Smooth muscle cell (in vitro differentiated cells): Measurements from ENCODE around the gene PDE4B. TPM values are rescaled to one million over a fixed set of nuclear protein-coding genes. Genes with fewer than 3 reads are reported as not detected.

Source experiments
- DNase-seq: peaks from one replicate; lab custom pipeline; 2025; ENCODE audit not compliant: unreplicated experiment; lab: John Stamatoyannopoulos, UW
- H2AFZ ChIP-seq: fragments of 200-600 bp; sonication (generic); 2 replicates; pipeline ENCODE4 v1.6.0; 2016; ENCODE audit warnings: antibody characterized with exemption, low read depth, mild to moderate bottlenecking
- H3F3A ChIP-seq: fragments of 200-600 bp; sonication (generic); 2 replicates; pipeline ENCODE4 v1.6.0; 2017; ENCODE audit warnings: antibody characterized with exemption, low read depth
- H3K27ac ChIP-seq: fragments of 200-600 bp; sonication (generic); 2 replicates; pipeline ENCODE4 v1.5.1; 2016; ENCODE audit warnings: low read depth, mild to moderate bottlenecking
- H3K27me3 ChIP-seq: fragments of 200-600 bp; sonication (generic); 2 replicates; pipeline ENCODE4 v1.6.1; 2016; ENCODE audit warnings: low read depth, mild to moderate bottlenecking
- H3K36me3 ChIP-seq: fragments of 200-600 bp; sonication (generic); 2 replicates; pipeline ENCODE4 v1.5.1; 2016; ENCODE audit warnings: low read depth
- H3K4me1 ChIP-seq: fragments of 200-600 bp; sonication (generic); 2 replicates; pipeline ENCODE4 v1.5.1; 2016; ENCODE audit warnings: low read depth
- H3K4me2 ChIP-seq: fragments of 200-600 bp; sonication (generic); 2 replicates; pipeline ENCODE4 v1.6.0; 2016; ENCODE audit warnings: mild to moderate bottlenecking
- H3K4me3 ChIP-seq: fragments of 200-600 bp; sonication (generic); 2 replicates; pipeline ENCODE4 v1.5.1; 2016; ENCODE audit warnings: mild to moderate bottlenecking
- H3K79me2 ChIP-seq: fragments of 200-600 bp; sonication (generic); 2 replicates; pipeline ENCODE4 v1.6.0; 2016; ENCODE audit warnings: low read depth, mild to moderate bottlenecking
- H3K9ac ChIP-seq: fragments of 200-600 bp; sonication (generic); 2 replicates; pipeline ENCODE4 v1.6.0; 2016; ENCODE audit warnings: low read depth
- H3K9me3 ChIP-seq: fragments of 200-600 bp; sonication (generic); replicated peaks from 2 replicates; pipeline ENCODE4 v1.5.1; 2016; ENCODE audit warnings: low read depth
- H4K20me1 ChIP-seq: fragments of 200-600 bp; sonication (generic); 2 replicates; pipeline ENCODE4 v1.6.0; 2016; ENCODE audit warnings: low read depth
- CTCF ChIP-seq: fragments of 200-600 bp; sonication (generic); IDR thresholded peaks from 2 replicates; pipeline ENCODE4 v1.5.1; 2017; ENCODE audit warnings: borderline replicate concordance, mild to moderate bottlenecking, antibody characterized with exemption; ENCODE audit not compliant: insufficient read depth, poor library complexity, severe bottlenecking
- WGBS: methylation state at CpG from one replicate; pipeline ENCODE4 v1.1.7; 2016; ENCODE audit warnings: low lambda C conversion rate; 5-methylcytosine and 5-hydroxymethylcytosine counted together
- polyA plus RNA-seq: library from polyadenylated mRNA; unstranded; fragments of >200 nt; fragmentation: Nextera tagmentation; extraction: Ambion mirVana; gene quantifications from 2 replicates; pipeline ENCODE4 v1.2.1, GENCODE V29; 2016
- total RNA-seq: library from RNA; depleted of rRNA; stranded (reverse); fragments of >200 nt; gene quantifications from 2 replicates; pipeline ENCODE4 v1.2.3, GENCODE V29; 2014

The PDE4B gene
- total and polyA plus RNA-seq, 2 experiments from 2014 or later: 18.5 to 24.8 TPM

- H3K4me3 ChIP-seq: no peak overlapping the region
- TF ChIP-seq CTCF: no peak
- H4K20me1 ChIP-seq: no peaks in the 10 kb centered on the region
- DNase-seq: no peak
- no peaks in the 10 kb centered on the region for H3K9me3 ChIP-seq
- no peaks in the 10 kb centered on the region for H3F3A ChIP-seq
- H3K9ac ChIP-seq: no peak overlapping the region
- 95% methylated on average over 4 of the region's 4 CpGs for WGBS
- no peaks in the 10 kb centered on the region for H3K4me1 ChIP-seq
- no peak overlapping the region for H2AFZ ChIP-seq
- no peak overlapping the region for H3K27ac ChIP-seq
- H3K79me2 ChIP-seq: no peaks in the 10 kb centered on the region
- H3K4me2 ChIP-seq: no peak overlapping the region
- no peaks in the 10 kb centered on the region for H3K27me3 ChIP-seq
- H3K36me3 ChIP-seq: no peaks in the 10 kb centered on the region
Observed at GRCh38 chr1:65844296-65844695, 51.6 kb downstream of the PDE4B start.

GRCh38 chr1:65844821-65845534 is 52.3 kb downstream of the PDE4B start:
- Histone ChIP-seq H3K27me3 (no peaks in the 10 kb centered on the region), H3K4me1 (no peaks in the 10 kb centered on the region), H3F3A (no peaks in the 10 kb centered on the region), H3K9me3 (no peaks in the 10 kb centered on the region), H3K79me2 (no peaks in the 10 kb centered on the region), H3K9ac (no peak overlapping the region), H3K27ac (no peak overlapping the region), H3K4me3 (no peak overlapping the region), H3K4me2 (no peak overlapping the region), H2AFZ (no peak overlapping the region), H4K20me1 (no peaks in the 10 kb centered on the region), H3K36me3 (no peaks in the 10 kb centered on the region)
- no peak for TF ChIP-seq CTCF
- WGBS: 81% methylated on average over 3 of the region's 3 CpGs
- no peak for DNase-seq

- H4K20me1 ChIP-seq: no peaks in the 10 kb centered on the region
- no peaks in the 10 kb centered on the region for H3F3A ChIP-seq
- no peak overlapping the region for H2AFZ ChIP-seq
- WGBS: 87% methylated on average over 7 of the region's 7 CpGs
- H3K4me2 ChIP-seq: no peak overlapping the region
- no peak overlapping the region for H3K4me3 ChIP-seq
- H3K27me3 ChIP-seq: no peaks in the 10 kb centered on the region
- no peaks in the 10 kb centered on the region for H3K79me2 ChIP-seq
- H3K9me3 ChIP-seq: no peaks in the 10 kb centered on the region
- no peak overlapping the region for H3K9ac ChIP-seq
- no peaks in the 10 kb centered on the region for H3K4me1 ChIP-seq
- DNase-seq: no peak
- H3K36me3 ChIP-seq: no peaks in the 10 kb centered on the region
- no peak for TF ChIP-seq CTCF
- H3K27ac ChIP-seq: no peak overlapping the region
Observed at GRCh38 chr1:65845535-65846060, 52.9 kb downstream of the PDE4B start.

GRCh38 chr1:65846866-65847265 is 54.2 kb downstream of the PDE4B start:
- no peak overlapping the region for H2AFZ ChIP-seq
- H3F3A ChIP-seq: no peaks in the 10 kb centered on the region
- no peaks in the 10 kb centered on the region for H3K27me3 ChIP-seq
- no peak overlapping the region for H3K4me3 ChIP-seq
- no peak overlapping the region for H3K4me2 ChIP-seq
- no peaks in the 10 kb centered on the region for H3K9me3 ChIP-seq
- H3K27ac ChIP-seq: no peak overlapping the region
- TF ChIP-seq CTCF: no peak
- H3K79me2 ChIP-seq: no peaks in the 10 kb centered on the region
- H3K4me1 ChIP-seq: no peaks in the 10 kb centered on the region
- no peak overlapping the region for H3K9ac ChIP-seq
- no peaks in the 10 kb centered on the region for H4K20me1 ChIP-seq
- DNase-seq: no peak
- no peaks in the 10 kb centered on the region for H3K36me3 ChIP-seq
